Loucy (cell line): ENCODE results near the gene GJA9.
"Not testable (repeated sequence)": the region's sequence is repeated elsewhere in the genome, so short reads cannot be mapped to it uniquely, and the experiment has no call there.

Experiments used
- H2AFZ ChIP-seq: fragments of 200-600 bp; sonication (generic); 2 replicates; pipeline ENCODE4 v1.6.0; 2016; ENCODE audit warnings: antibody characterized with exemption, mild to moderate bottlenecking, low read length, moderate library complexity
- H3F3A ChIP-seq: fragments of 200-600 bp; 2 replicates; pipeline ENCODE4 v1.6.0; 2016; ENCODE audit warnings: antibody characterized with exemption, low read depth, mild to moderate bottlenecking
- H3K27me3 ChIP-seq: fragments of 200-600 bp; sonication (generic); 2 replicates; pipeline ENCODE4 v1.6.1; 2014; ENCODE audit warnings: low read length, mild to moderate bottlenecking; ENCODE audit not compliant: insufficient read depth, poor library complexity, severe bottlenecking
- H3K36me3 ChIP-seq: fragments of 200-600 bp; sonication (generic); 2 replicates; pipeline ENCODE4 v1.6.1; 2016; ENCODE audit warnings: low read length; ENCODE audit not compliant: insufficient read depth
- H3K4me1 ChIP-seq: fragments of 200-600 bp; sonication (generic); 2 replicates; pipeline ENCODE4 v1.5.1; 2014; ENCODE audit warnings: low read length, mild to moderate bottlenecking; ENCODE audit not compliant: insufficient read depth, poor library complexity, severe bottlenecking
- H3K4me2 ChIP-seq: fragments of 200-600 bp; sonication (generic); 2 replicates; pipeline ENCODE4 v1.6.0; 2014; ENCODE audit warnings: antibody characterized with exemption, low read length, low read depth, mild to moderate bottlenecking; ENCODE audit not compliant: poor library complexity, severe bottlenecking
- H3K4me3 ChIP-seq: fragments of 200-600 bp; sonication (generic); 2 replicates; pipeline ENCODE4 v1.5.1; 2014; ENCODE audit warnings: low read length, mild to moderate bottlenecking, mixed read lengths; ENCODE audit not compliant: poor library complexity, severe bottlenecking
- H3K79me2 ChIP-seq: fragments of 200-600 bp; sonication (generic); 2 replicates; pipeline ENCODE4 v1.6.1; 2014; ENCODE audit warnings: low read length; ENCODE audit not compliant: insufficient read depth
- H3K9ac ChIP-seq: fragments of 200-600 bp; sonication (generic); 2 replicates; pipeline ENCODE4 v1.6.0; 2014; ENCODE audit warnings: mild to moderate bottlenecking, low read depth, low read length, moderate library complexity; ENCODE audit not compliant: poor library complexity, severe bottlenecking
- H3K9me2 ChIP-seq: fragments of 200-600 bp; sonication (generic); replicated peaks from 2 replicates; pipeline ENCODE4 v1.6.1; 2016; ENCODE audit warnings: low read depth, low read length, mixed read lengths
- H3K9me3 ChIP-seq: fragments of 200-600 bp; sonication (generic); 2 replicates; pipeline ENCODE4 v1.6.1; 2014; ENCODE audit warnings: mild to moderate bottlenecking, antibody characterized with exemption, low read length, low read depth; ENCODE audit not compliant: insufficient read depth
- H4K20me1 ChIP-seq: fragments of 200-600 bp; sonication (generic); 2 replicates; pipeline ENCODE4 v1.6.0; 2014; ENCODE audit warnings: antibody characterized with exemption, low read length, mild to moderate bottlenecking; ENCODE audit not compliant: insufficient read depth, poor library complexity, severe bottlenecking
- EZH2phosphoT487 ChIP-seq: fragments of 200-600 bp; IDR thresholded peaks from 2 replicates; pipeline ENCODE4 v1.6.1; 2018; ENCODE audit warnings: antibody characterized with exemption, mild to moderate bottlenecking, moderate library complexity, borderline replicate concordance
- TF ChIP-seq, protein P1 (sequence below): fragments of 200-600 bp; sonication (generic); conservative IDR thresholded peaks from 2 replicates; pipeline ENCODE4 v1.5.1; 2014; ENCODE audit warnings: mild to moderate bottlenecking, antibody characterized with exemption, low read length

The GJA9 gene

DNA sequence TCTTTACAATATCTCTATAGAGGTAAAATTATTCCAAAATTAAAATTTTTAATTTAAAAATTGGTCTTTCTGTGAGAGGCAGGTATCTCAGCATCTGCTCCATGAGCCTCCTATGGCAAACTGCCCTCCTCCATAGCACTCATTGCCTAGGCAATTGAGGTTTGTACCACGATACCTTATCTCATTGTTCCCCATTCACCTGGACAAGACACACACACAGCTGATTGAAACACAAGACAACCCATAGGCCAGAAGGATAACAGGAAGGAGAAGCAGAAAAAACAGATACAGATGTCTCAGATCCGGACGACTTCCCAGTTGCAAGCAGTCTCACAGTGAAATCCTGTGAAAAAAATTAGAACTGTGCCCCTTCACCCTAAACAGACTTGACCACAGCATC is 36.0 kb upstream of the GJA9 start:
- H3K9me2 ChIP-seq: no peaks in the 10 kb centered on the region
- no peaks in the 10 kb centered on the region for H3K36me3 ChIP-seq
- H2AFZ ChIP-seq: no peak overlapping the region
- no peaks in the 10 kb centered on the region for H3K9me3 ChIP-seq
- no peak overlapping the region for H3K9ac ChIP-seq
- no peak overlapping the region for H3K4me2 ChIP-seq
- H4K20me1 ChIP-seq: no peaks in the 10 kb centered on the region
- no peaks in the 10 kb centered on the region for H3K79me2 ChIP-seq
- TF ChIP-seq EZH2phosphoT487: no peak
- TF ChIP-seq, protein P1, sequence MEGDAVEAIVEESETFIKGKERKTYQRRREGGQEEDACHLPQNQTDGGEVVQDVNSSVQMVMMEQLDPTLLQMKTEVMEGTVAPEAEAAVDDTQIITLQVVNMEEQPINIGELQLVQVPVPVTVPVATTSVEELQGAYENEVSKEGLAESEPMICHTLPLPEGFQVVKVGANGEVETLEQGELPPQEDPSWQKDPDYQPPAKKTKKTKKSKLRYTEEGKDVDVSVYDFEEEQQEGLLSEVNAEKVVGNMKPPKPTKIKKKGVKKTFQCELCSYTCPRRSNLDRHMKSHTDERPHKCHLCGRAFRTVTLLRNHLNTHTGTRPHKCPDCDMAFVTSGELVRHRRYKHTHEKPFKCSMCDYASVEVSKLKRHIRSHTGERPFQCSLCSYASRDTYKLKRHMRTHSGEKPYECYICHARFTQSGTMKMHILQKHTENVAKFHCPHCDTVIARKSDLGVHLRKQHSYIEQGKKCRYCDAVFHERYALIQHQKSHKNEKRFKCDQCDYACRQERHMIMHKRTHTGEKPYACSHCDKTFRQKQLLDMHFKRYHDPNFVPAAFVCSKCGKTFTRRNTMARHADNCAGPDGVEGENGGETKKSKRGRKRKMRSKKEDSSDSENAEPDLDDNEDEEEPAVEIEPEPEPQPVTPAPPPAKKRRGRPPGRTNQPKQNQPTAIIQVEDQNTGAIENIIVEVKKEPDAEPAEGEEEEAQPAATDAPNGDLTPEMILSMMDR: no peak
- no peaks in the 10 kb centered on the region for H3K4me1 ChIP-seq
- no peaks in the 10 kb centered on the region for H3F3A ChIP-seq
- no peaks in the 10 kb centered on the region for H3K27me3 ChIP-seq
- H3K4me3 ChIP-seq: no peak overlapping the region

DNA sequence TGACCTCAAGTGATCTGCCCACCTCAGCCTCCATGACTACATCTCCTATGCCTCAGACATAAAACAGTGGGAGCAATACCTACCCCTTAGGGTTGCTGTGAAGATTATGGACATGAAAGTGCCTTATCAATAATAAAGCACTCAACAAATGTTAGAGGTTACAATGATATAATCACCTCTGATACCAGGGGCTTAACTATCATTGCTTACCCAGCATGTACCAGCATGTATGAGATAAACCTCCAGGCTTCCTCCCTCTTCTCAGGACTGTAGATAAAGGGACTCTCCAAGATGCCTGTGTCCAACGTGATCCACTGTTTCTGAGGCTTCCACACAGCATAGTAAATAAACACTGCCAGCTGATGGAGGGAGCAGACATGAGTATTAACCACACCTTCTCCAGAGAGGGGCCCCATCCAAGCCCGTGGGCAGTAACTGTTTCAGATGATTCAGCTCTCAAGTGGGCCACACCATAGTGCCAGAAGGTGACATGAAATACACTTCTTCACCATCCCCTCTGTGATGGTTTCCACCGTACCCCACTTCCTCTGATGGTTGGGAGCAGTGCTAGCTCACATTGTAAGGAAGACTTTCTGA is 34.1 kb upstream of the GJA9 start:
- Histone ChIP-seq H4K20me1 (no peaks in the 10 kb centered on the region), H3K9me2 (no peaks in the 10 kb centered on the region), H3K9me3 (no peaks in the 10 kb centered on the region), H3K9ac (no peak overlapping the region), H3K27me3 (no peaks in the 10 kb centered on the region), H3K4me2 (no peak overlapping the region), H3K36me3 (no peaks in the 10 kb centered on the region), H3F3A (no peaks in the 10 kb centered on the region), H3K4me1 (no peaks in the 10 kb centered on the region), H3K4me3 (no peak overlapping the region), H2AFZ (no peak overlapping the region), H3K79me2 (no peaks in the 10 kb centered on the region)
- no peak for TF ChIP-seq EZH2phosphoT487
- TF ChIP-seq, protein P1: no peak

DNA sequence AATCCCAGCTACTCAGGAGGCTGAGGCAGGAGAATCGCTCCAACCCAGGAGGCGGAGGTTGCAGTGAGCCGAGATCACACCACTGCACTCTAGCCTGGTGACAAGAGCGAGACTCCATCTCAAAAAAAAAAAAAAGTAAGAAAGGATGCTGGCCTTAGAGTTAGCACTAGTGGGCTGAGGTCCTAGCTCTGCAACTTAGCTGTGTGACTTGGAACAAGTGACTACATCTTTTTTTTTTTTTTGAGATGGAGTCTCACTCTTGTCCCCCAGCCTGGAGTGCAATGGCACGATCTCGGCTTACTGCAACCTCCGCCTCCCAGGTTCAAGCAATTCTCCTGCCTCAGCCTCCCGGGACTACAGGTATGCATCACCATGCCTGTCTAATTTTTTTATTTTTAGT is 33.5 kb upstream of the GJA9 start:
- not testable (repeated sequence) for H3K4me3 ChIP-seq, H2AFZ ChIP-seq, H3K4me1 ChIP-seq, H3F3A ChIP-seq, H3K36me3 ChIP-seq, H3K4me2 ChIP-seq, H4K20me1 ChIP-seq, H3K27me3 ChIP-seq, H3K9me2 ChIP-seq, H3K9ac ChIP-seq, H3K9me3 ChIP-seq, H3K79me2 ChIP-seq

DNA sequence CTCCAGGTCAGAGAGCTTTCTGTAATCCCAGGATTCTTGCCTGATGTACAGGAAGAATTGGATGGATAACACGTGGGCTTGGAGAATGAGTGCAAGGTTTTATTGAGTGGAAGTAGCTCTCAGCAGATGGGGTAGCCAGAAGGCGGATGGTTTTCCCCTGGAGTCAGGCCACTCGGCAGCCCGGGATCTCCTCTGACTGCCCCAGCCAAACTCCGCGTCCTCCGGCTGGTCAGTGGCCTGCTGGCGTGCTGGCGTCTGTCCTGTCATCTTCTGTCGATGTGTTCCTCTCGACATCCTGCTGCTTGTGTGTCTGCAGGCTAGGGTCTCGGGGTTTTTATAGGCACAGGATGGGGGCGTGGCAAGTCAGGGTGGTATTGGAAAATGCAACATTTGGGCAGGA is 27.4 kb upstream of the GJA9 start:
- H4K20me1 ChIP-seq: no peaks in the 10 kb centered on the region
- no peak for TF ChIP-seq EZH2phosphoT487
- TF ChIP-seq, protein P1: no peak

More for the DNA sequence above, 27.4 kb upstream of the GJA9 start:
- no peaks in the 10 kb centered on the region for H3F3A ChIP-seq
- no peaks in the 10 kb centered on the region for H3K36me3 ChIP-seq
- H3K9me3 ChIP-seq: peaks cover 3% of the 10 kb centered on the region; the same call in 1 of the 2 replicates
- no peak overlapping the region for H3K4me3 ChIP-seq
- no peaks in the 10 kb centered on the region for H3K79me2 ChIP-seq
- H2AFZ ChIP-seq: no peak overlapping the region
- H3K9me2 ChIP-seq: no peaks in the 10 kb centered on the region
- H3K27me3 ChIP-seq: no peaks in the 10 kb centered on the region
- no peaks in the 10 kb centered on the region for H3K4me1 ChIP-seq
- H3K9ac ChIP-seq: no peak overlapping the region
- no peak overlapping the region for H3K4me2 ChIP-seq
